SK-N-MC (cell line): Measurements from ENCODE around the gene TACC2.

ENCODE experiments used
- EZH2 ChIP-seq: fragments of 200-600 bp; sonication (generic); IDR thresholded peaks from one replicate; pipeline ENCODE4 v1.6.1; 2017; ENCODE audit warnings: antibody characterized with exemption
- FOXP2 ChIP-seq: optimal IDR thresholded peaks from 2 replicates; pipeline ENCODE3; 2011; ENCODE audit warnings: mild to moderate bottlenecking, moderate library complexity; ENCODE audit not compliant: insufficient read depth; ENCODE audit errors: extremely low read length, control extremely low read depth
- POLR2AphosphoS5 ChIP-seq: IDR thresholded peaks from 2 replicates; pipeline ENCODE4 v1.6.1; 2012; ENCODE audit warnings: mild to moderate bottlenecking, low read depth, low read length, borderline replicate concordance

DNA sequence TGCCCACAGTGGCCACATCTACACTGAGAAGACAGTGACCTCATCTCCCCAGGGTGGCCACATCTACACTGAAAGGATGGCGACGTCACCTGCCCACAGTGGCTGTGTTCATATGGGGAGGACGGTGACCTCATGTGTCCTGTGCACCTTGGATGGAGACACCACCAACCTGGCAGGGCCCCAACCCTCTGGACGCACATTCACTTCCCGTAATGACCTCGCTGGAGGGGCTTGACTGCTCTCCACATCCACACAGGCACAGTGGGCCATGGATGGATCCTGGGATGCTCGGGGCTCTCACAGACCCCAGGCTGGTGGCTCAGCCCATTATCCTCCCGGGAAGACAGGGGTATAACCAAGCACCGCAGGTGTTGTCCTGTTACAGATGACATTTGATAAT is 212.4 kb downstream of the TACC2 start:
- no peak for TF ChIP-seq POLR2AphosphoS5
- no peak for TF ChIP-seq EZH2
- TF ChIP-seq FOXP2, result no peak
